Stimulated activated CD8-positive, alpha-beta memory T cell treated with anti-CD3 and anti-CD28 coated beads, Interleukin-7, amount 100 ng/mL, for 1 hour (primary cell): Measurements from ENCODE around the gene PSD.
"Not testable (repeated sequence)": the region's sequence is repeated elsewhere in the genome, so short reads cannot be mapped to it uniquely, and the experiment has no call there.

ENCODE experiments used
- DNase-seq, 2 donors: peaks; one replicate each; pipeline ENCODE4 v3.0.0-alpha.2; 2020; ENCODE audit warnings: low read depth in 2 of 2

The PSD gene

DNA sequence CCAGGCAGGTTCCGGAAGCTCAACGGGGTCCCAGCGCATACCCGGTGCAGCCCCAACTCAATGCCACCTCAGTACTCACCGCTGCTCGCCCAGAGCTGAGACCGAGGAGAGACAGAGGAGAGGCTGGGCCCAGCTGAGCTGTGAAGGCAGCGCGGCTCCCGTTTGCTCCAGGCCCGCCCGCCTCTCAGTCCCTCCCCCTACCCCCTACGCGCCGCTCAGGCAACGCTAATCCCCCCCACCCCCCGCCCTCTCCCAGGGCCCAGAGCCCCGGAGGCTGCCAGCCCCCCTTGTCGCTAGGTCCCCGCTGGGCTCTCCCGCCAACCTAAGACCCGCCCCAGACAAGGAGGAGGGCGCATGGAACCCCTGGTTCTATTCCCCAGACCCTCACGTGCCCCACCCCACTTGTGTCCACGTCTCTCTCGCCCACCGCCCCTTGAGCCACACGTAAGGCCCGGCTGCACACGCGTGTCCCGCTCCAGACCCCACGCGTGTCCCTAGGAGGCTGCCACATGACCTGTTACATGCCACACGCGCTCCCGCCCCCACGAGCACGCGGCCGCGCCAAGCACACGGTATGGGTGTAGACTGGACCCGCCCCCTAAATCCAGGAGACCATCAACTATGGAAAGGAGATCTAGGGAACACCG lies at the start of gene PSD:
PSD (minus strand) TSS at position 164 of the 647 bp plus-strand sequence. CDS start 1,747 bp downstream, outside the sequence.
- no peak for DNase-seq

DNA sequence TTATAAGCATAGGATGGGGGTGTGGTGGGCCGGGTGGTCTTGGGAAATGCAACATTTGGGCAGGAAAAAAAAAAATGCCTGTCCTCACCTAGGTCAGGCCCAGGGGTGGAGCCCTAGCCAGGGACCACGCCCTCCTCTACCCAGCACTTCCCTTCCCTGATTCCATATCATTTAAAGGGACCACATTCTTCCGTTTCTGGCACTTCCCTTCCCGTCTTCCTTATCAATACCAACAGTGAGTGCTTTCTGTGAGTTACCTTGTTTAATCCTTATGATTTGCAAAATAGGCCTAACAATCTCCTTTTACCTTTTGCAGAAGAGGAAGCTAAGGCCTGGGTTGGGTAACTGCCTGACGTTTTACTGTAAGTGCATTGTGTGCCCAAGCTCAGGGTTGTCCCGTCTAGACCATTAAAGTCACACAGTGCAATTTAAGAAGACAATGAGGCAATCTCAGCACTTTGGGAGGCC lies 49.4 kb upstream of the PSD start:
- no peak for DNase-seq

DNA sequence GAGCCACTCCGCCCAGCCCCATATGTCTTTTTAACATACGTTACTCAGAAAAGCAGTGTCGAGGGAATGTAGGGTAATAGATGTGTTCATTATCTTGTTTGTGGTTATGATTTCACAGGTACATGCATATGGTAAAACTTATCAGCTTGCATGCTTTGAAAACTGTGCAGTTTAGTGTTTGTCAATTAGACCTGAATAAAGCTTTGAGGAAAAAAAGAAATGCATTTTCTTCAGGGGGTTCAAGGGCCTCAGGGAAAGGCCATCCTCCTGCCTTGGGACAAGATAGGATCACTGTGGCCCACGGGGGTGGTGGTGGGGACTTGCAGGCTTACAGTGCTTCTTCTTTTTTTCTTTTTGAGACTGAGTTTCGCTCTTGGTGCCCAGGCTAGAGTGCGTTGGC lies 48.7 kb upstream of the PSD start:
- no peak for DNase-seq

DNA sequence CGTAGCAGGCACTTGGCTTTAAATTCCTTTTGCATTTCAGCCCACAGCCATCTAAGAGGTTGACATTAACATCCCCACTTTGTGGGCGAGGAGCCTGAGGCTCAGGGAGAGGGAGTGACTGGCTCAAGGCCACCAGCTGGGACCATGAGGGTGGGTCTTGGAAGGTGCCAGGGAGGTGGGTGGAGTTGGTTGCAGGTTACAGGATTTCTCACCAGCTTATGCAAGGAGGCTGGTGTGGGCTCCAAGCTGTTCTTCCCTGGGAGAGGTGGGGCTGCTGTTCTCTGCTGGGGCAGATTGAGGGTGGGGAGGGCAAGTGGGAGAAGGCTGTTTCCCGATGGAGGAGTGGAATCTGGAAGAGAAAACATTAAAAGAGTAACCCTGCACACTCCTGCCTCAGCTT lies 46.9 kb upstream of the PSD start:
- DNase-seq = no peak

DNA sequence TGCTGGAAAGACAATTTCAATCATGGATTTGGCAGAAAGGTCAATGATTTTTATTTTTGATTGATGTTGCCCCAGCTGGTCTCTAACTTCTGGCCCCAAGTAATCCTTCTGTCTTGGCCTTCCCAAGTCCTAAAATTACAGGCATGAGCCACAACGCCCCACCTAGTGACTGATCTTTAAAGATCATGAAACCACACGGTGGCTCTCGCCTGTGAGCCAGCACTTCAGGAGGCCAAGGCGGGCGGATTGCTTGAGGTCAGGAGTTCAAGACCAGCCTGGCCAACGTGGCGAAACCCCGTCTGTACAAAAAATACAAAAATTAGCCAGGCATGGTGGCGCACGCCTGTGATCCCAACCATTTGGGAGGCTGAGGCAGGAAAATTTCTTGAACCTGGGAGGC lies 45.4 kb upstream of the PSD start:
- no peak for DNase-seq

GRCh38 chr10:102462512-102463054 lies 44.0 kb upstream of the PSD start:
- DNase-seq = no peak

DNA sequence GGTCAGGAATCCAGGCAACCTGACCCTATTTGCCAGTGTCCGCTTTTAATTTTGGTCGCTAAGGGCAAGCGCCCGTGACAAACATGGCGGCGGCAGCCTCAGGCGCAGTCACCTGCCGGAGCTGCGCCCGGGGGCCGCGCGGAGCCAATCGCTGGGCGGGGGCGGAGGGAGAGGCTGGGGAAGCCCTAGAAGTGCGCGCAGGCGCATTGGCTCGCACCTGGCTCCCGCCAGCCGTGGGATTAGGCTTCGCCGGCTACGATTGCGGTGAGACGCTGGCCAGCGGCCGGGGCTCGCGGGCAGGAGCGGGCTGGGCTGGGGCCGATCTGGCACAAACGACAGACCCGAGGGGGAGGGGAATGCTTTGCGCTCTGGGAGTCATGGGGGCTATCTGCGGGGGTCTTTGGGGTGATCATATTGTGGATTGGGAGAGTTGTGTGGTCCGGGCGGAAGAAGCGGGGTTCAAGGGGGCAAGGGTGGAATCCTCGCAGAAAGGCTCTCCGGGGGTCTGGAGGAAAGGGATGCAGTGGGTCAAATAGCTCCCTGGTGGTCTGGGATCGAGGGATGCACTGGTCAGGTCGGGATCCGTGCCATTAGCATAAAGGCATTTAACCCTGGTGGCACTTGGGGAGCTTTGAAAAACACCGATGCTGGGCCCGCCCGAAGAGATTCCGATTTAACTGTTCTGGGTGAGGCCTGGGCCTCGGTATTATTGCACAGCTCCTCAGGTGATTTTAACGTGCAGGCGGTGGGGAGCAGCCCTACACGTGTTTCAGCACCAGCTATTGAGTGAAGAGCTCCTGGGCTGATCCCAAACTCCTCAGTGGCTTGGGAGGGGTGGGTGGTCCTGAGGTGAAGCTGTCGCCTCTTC lies 42.8 kb upstream of the PSD start:
- peak; percentile 83 to 87 for DNase-seq

GRCh38 chr10:102460836-102461186 lies 42.2 kb upstream of the PSD start:
- DNase-seq = no peak

DNA sequence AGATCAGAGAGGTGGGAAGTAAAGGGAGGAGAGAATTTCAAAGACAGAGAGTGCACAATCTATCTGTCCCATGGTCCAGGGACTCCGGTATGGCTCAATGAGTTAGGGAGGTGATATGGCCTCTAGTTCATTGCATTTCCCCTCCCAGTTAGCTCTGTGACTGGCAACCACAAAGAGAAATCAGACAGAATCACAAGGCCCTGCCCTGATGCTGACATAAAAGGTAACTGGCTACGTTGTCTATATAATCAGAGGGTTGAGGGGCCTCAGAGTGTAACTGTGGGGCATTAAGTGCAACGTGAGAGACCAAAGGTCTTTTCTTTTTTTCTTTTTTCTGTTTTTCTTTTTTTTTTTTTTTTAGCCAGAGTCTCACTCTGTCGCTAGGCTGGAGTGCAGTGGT lies 40.1 kb upstream of the PSD start:
- no peak for DNase-seq

DNA sequence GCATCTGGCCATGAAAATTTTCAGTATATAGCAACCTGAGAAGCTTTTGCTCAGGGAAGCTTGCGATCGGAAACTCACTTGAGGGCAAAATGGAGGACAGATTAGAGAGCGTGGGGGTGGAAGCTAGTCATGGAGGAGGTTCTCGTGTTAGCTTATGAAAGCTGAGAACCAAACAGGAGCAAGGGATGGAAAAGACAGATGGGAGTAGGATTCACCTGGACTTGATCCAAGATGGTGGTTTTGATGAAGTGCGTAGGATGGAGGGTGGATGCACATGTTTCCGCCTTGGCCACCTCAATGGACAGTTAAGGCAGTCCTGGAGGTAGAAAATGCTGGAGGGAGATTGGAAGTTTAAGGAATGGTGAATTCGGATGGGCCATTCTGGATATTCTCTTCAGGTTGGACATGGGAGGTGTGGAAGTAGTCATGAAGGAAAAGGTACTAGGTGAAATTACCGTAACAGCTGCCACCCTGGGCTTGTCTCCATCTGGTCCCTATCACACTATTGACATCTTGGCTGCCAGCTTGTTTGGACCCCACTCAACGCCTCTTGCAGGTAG lies 39.1 kb upstream of the PSD start:
- no peak for DNase-seq

DNA sequence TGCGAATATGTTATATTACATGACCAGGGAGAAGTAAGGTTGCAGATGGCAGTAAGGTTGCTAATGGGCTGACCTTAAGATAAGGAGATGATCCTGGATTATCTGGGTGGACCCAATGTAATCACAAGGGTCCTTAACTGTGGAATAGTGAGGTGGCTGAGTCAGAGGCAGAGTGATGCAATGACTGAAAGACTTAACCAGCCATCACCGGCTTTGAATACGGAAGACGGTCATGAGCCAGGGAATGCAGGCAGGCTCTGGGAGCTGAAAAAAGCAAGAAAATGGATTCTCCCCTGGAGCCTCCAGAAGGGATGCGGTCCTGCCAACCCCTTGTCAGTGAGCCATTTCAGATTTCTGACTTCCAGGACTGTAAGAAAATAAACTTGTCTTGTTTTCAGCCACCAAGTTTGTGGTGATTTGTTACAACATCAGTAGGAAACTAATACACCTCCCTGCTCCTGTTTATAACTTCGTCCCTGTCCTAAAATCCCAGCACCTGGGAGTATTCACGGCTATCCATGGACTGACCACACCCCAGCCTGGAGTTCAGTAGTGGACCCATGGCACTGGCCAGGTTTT lies 37.4 kb upstream of the PSD start:
- DNase-seq = no peak

GRCh38 chr10:102454662-102455487 lies 36.3 kb upstream of the PSD start:
- DNase-seq = not testable (repeated sequence)

GRCh38 chr10:102453502-102453901 lies 34.9 kb upstream of the PSD start:
- DNase-seq = no peak

DNA sequence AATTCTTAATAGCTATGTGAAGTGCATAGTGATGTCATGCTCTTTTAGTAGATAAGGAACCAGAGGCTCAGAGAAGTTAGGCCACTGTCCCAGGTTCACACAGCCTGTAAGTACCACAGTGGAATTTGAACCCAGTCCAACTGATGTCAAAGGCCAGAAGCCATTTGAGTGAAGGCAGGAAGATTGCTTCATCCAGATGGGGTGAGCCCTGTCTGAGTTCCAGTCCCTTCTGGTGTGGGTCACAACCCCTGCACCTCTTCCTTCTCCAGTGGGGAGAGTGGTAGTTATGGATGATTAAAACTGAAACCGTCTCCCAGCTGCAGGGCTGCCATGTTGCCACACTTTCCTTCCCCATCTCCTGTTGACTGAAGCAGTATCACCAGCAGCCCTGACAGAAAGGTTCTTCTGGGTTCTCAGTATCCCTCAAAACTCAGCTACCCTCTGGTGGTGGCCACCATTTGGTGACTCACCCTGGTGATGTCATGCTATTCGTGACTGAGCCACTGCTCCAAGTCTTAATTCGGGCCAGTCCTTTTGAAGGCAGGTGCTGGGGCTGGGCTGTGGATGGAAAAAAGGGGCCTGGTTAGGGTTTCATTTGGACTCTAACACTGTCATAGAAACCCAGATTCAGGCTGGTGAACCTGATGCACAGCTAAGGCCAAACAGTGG lies 34.2 kb upstream of the PSD start:
- DNase-seq = peak in 1 of 2 donors; percentile 11

DNA sequence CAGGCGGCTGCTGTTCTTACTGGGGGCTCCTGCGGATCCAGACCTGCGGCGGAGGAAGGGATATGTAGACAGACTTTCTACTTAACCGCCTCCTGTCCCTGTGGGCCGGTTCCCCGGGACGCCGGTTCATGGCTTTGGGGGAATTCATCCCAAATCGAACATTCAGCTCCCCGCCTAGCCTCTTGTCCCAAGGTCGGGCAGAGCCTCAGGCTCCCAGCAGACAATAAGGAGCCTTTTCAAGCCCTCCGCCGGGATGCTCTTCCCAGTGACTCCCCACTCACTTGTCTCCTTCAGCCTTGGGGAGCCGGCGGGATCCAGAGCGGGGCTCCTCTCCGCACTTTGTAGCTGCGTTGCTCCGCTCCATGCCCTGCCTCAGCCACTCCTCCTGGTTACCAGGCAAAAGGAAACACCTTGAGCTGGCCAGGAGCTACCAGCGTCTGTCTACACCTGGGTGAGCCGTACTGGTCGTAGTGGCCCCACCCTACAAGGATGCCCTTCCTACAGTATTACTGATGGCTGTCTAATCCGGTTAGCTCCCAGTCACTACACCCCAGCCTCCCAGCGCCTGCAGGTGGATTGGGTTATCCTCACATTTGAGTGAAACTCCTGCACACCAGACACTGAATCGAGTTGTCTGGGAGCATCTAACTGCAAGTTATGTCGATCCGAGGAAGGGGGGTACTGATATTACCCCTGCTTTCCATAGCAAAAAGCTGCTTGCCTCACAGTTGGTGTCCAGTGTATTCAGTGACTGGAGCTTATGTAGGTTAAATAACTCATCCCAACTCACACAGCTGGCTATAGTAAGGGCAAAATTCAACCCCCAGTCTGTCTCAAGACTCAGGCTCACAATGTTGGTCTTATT lies 32.8 kb upstream of the PSD start, which contains the start of gene C10orf95:
C10orf95 (minus strand) TSS at position 439 of the 865 bp plus-strand sequence. CDS start 450 bp downstream, outside the sequence.
- no peak for DNase-seq

GRCh38 chr10:102450374-102451104 lies 32.0 kb upstream of the PSD start:
- peak; percentile 67 to 76 for DNase-seq

DNA sequence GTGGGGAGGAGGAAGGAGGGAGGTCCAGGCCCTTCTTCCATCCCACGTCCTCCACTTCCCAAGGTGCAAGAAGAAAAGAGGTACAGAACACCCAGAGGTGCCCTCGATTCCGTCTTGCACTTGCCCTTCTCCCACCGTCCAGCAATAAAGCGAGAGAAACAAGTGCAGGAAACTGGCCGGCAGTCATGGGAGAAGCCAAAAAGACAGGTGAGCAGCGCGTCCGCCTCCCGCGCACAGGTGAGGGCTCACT lies 31.5 kb upstream of the PSD start:
- DNase-seq = no peak

- peak; percentile 63 to 65 for DNase-seq
Measured at GRCh38 chr10:102449321-102450123, 30.9 kb upstream of the PSD start.
